Tibial artery (tissue), 4 donors: ENCODE measurements around the gene SLC26A1.

Experiments used
- DNase-seq, 2 donors: peaks; one replicate each; pipeline ENCODE4 v3.0.0-alpha.2; 2019
- H3K27ac ChIP-seq, 2 donors: fragments of 200-600 bp; sonication (generic) in 1 of 2; 1 replicate in 1 of 2; 2 replicates in 1 of 2; pipeline ENCODE4 v1.5.1; 2018 to 2019; ENCODE audit warnings: mild to moderate bottlenecking in 1 of 2
- H3K27me3 ChIP-seq, 2 donors: fragments of 200-600 bp; sonication (generic) in 1 of 2; one replicate each; pipeline versions ENCODE4 v1.5.1 to v1.6.0; 2016 to 2019
- H3K36me3 ChIP-seq, 3 donors: fragments of 200-600 bp; sonication (generic) in 2 of 3; one replicate each; pipeline ENCODE4 v1.5.1; 2016 to 2019; ENCODE audit warnings: mild to moderate bottlenecking in 2 of 3
- H3K4me1 ChIP-seq, 4 donors: fragments of 200-600 bp; sonication (generic) in 2 of 4; 1 replicate in 3 of 4; 2 replicates in 1 of 4; pipeline ENCODE4 v1.5.1; 2016 to 2019
- H3K4me3 ChIP-seq, 2 donors: fragments of 200-600 bp; sonication (generic) in 1 of 2; 1 replicate in 1 of 2; 2 replicates in 1 of 2; pipeline ENCODE4 v1.5.1; 2018 to 2019; ENCODE audit warnings: mild to moderate bottlenecking in 2 of 2
- H3K9me3 ChIP-seq, 3 donors: fragments of 200-600 bp; sonication (generic) in 1 of 3; one replicate each; pipeline ENCODE4 v1.5.1; 2016 to 2019
- intact Hi-C: fragments of 100-400 bp; cut with DNase I; formaldehyde crosslinking; loops from one replicate; pipeline ENCODE4 v1.15.0; 2023; ENCODE audit warnings: low total_unique reads
- TF ChIP-seq, protein P1 (sequence below), 2 experiments: fragments of 200-600 bp in 1 of 2; fragments of 450-650 bp in 1 of 2; IDR thresholded peaks; one replicate each; pipeline ENCODE4 v1.5.1; 2017 to 2019; ENCODE audit warnings: antibody characterized with exemption in 2 of 2, mild to moderate bottlenecking in 1 of 2, moderate library complexity in 1 of 2

The SLC26A1 gene

DNA sequence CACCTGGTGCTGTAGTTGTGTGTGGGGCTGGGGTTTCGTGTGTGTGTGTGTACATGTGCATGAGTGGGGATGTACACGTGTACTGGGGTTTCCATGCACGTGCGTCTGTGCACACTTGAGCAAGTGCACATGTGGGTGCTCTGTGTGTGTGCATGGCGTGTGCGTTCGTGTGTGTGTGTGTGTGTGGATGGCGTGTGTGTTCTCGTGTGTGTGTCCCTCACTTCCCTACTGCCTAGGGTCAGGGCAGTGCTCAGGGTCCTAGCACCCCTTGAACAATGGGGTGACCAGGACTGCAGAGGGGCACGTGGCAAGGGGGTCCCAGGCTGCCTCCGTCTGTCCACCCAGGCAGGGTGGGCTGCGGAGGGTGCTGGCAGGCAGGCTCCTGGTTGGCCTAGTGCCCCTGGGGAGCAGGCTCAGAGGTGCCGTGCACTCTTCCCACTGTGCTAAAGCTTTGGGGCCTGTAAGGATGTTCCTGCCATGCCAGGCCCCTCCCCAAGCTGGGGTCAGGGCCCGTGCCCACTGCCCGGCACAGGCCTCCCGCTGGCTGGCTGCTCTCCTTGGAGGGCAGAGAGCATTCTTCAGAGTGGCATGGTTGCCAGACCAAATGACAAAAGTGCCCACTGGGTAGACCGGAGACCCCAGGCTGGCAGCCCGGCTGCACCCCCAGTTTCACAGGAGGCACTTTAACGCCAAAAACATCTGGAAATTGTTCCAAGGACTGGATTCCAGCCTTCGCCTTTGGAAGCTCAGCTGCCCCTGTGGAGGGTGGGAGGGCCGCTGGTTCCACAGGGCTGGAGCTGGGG, 47.3 kb upstream of the SLC26A1 start:
- no peaks in the 10 kb centered on the region for H3K36me3 ChIP-seq
- DNase-seq: no peak
- H3K9me3 ChIP-seq: no peaks in the 10 kb centered on the region
- H3K4me3 ChIP-seq: no peak overlapping the region
- peaks cover 0 to 11% of the 10 kb centered on the region in 2 donors for H3K27me3 ChIP-seq
- H3K4me1 ChIP-seq: peaks cover 13 to 74% (median 61%) of the 10 kb centered on the region in 4 donors
- H3K27ac ChIP-seq: peak overlapping the region; percentile 45 to 66
- TF ChIP-seq, protein P1, sequence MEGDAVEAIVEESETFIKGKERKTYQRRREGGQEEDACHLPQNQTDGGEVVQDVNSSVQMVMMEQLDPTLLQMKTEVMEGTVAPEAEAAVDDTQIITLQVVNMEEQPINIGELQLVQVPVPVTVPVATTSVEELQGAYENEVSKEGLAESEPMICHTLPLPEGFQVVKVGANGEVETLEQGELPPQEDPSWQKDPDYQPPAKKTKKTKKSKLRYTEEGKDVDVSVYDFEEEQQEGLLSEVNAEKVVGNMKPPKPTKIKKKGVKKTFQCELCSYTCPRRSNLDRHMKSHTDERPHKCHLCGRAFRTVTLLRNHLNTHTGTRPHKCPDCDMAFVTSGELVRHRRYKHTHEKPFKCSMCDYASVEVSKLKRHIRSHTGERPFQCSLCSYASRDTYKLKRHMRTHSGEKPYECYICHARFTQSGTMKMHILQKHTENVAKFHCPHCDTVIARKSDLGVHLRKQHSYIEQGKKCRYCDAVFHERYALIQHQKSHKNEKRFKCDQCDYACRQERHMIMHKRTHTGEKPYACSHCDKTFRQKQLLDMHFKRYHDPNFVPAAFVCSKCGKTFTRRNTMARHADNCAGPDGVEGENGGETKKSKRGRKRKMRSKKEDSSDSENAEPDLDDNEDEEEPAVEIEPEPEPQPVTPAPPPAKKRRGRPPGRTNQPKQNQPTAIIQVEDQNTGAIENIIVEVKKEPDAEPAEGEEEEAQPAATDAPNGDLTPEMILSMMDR (IDR thresholded peaks at IDR 0.05): no peak
- intact Hi-C loops: no loop called here

DNA sequence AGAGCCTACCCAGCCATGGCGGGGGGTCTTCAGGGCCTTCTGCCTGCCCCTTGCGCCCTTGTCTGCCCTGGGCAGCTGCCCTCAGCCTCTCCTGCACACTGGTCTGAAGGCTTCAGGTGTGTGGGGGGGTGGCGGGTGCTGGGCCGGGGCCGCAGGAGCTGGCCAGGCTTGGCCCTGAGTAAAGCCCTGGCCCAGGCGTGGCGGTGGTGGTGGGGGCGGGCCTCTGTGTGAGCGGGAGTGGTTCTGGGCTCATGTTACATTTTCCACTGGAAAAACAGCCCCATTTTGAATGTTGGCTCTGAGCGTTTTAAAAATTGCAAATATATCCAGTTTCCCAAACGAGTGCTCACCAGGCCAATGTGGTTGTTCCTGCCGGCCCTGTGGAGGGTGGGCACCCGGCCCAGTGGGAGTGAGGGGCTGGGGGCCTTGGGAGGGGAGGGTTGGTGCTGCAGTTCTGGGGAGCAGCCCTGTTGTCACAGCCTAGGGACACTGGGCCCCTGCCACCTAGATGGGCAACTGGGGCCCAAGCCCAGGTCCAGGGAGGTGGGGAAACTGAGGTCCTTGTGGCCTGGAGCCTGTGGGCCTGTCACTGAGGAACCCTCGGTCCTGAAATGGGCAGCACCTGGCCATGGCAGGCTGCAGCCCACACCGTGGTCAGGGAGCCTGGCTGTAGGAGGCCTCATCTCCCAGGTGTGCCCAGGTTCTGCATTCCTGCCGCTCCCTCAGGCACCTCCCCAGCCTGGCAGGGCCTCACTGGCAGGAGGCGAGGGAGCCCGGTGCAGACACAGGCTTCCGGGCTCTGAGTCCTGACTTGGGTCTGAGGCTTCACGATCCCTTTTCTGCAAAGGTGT, 46.5 kb upstream of the SLC26A1 start:
- H3K27me3 ChIP-seq: peaks cover 0 to 2% of the 10 kb centered on the region in 2 donors
- intact Hi-C loops: no loop called here
- H3K9me3 ChIP-seq: no peaks in the 10 kb centered on the region
- peak; percentile 57 to 85 for DNase-seq
- TF ChIP-seq, protein P1 (IDR thresholded peaks at IDR 0.05): no peak
- H3K27ac ChIP-seq: peak overlapping the region; percentile 66 to 69
- no peak overlapping the region for H3K4me3 ChIP-seq
- H3K36me3 ChIP-seq: no peaks in the 10 kb centered on the region
- H3K4me1 ChIP-seq: peaks cover 13 to 78% (median 65%) of the 10 kb centered on the region in 4 donors

DNA sequence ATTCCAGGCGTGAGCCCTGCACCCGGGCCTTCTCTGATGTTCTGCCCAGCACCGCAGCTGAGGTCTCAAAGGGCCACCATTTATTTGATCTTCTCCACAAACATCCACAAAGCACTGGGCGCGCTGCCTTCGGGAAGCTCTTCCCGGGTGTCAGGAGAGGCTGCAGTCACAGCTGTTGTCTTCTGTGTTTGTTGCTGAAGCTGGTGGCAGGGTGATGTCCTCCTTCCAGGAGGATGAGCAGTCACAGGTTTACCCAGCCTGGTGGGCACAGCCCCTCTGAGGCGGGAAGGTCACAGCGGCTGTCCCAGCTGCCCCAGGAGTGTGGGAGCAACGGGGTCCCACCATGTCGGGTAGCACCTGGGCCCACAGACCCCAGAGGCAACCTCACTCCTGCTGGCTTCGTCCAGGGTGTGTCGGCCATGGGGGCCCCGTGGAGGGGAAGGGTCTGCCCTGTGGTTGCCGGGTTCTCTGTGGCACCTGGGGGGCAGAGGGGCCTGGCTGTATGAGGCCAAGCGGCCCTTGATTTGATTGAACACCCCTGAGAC, 45.8 kb upstream of the SLC26A1 start:
- no peaks in the 10 kb centered on the region for H3K9me3 ChIP-seq
- no peaks in the 10 kb centered on the region for H3K36me3 ChIP-seq
- no peak for DNase-seq
- H3K4me1 ChIP-seq: peaks cover 17 to 78% (median 65%) of the 10 kb centered on the region in 4 donors
- intact Hi-C loops: no loop called here
- no peaks in the 10 kb centered on the region for H3K27me3 ChIP-seq
- peak overlapping the region; percentile 66 to 69 for H3K27ac ChIP-seq
- TF ChIP-seq, protein P1 (IDR thresholded peaks at IDR 0.05): no peak
- no peak overlapping the region for H3K4me3 ChIP-seq

DNA sequence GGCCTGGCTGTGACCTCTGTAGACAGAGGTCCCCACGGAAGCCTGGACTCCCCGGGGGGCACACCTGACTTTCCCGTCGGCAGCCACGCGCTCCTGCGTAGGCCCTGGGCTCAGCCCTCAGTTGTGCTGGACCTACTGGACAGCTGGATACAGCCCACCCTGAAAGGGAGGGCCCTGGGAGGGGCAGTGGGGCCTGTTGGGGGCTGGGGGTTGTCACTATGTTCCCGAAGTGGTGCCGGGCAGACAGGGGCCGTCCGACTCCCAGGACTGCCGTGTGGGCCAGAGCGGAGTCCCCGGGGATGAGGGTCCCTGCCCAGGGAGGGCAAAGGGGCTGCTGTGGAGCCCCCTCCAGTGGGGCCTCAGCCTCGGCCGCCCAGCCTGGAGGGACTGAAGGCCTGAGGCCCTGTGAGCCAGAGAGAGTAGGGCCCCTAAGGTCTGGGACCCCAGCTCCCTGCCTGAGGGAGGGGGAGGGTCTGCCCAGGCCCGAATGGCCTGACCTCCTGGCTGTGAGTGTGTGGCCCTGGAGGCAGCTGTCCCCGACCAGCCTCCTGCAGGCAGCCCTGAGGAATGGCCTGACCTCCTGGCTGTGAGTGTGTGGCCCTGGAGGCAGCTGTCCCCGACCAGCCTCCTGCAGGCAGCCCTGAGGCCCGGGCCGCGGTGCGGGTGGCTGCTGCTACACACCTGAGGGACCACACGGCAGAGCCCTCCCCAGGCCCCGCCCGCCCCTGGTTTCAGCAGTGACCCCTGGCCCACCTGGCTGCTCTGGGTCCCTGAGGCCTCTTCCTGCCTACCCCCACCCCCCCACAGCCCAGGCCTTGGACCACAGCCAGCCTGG, 44.0 kb upstream of the SLC26A1 start:
- intact Hi-C loops: no loop called here
- DNase-seq: no peak
- TF ChIP-seq, protein P1 (IDR thresholded peaks at IDR 0.05): no peak
- H3K27ac ChIP-seq: peak overlapping the region in 1 of 2 donors; percentile 17
- no peaks in the 10 kb centered on the region for H3K36me3 ChIP-seq
- H3K27me3 ChIP-seq: no peaks in the 10 kb centered on the region
- H3K9me3 ChIP-seq: no peaks in the 10 kb centered on the region
- H3K4me3 ChIP-seq: no peak overlapping the region
- peaks cover 14 to 76% (median 60%) of the 10 kb centered on the region in 4 donors for H3K4me1 ChIP-seq

DNA sequence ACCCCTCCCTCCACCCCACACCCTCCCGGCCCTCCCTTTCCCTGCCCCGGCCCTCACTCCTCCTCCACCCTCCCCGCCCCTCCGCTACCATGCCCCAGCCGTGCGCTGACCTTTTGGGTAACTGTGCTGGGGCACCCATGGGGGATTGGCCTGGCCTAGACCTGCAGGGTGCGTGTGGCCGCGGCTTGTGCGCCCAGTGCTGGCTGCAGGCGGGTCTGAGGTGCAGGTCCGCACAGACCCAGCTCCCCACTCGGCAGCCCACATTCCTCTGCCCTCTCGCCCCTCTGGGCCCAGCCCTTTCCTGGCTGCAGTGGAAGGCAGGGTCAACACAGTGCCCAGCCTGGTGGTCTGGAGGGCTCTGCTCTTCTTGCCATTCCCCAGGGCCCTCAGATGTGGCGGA, 42.9 kb upstream of the SLC26A1 start:
- peaks cover 14 to 65% (median 49%) of the 10 kb centered on the region in 4 donors for H3K4me1 ChIP-seq
- no peak for DNase-seq
- no peak overlapping the region for H3K4me3 ChIP-seq
- peak overlapping the region; percentile 26 to 81 for H3K27ac ChIP-seq
- no peaks in the 10 kb centered on the region for H3K36me3 ChIP-seq
- no peaks in the 10 kb centered on the region for H3K9me3 ChIP-seq
- intact Hi-C loops: no loop called here
- TF ChIP-seq, protein P1 (IDR thresholded peaks at IDR 0.05): no peak
- no peaks in the 10 kb centered on the region for H3K27me3 ChIP-seq
